Right atrium auricular region (tissue), 2 donors: Measurements from ENCODE around the gene EML3. TPM values are rescaled to one million over a fixed set of nuclear protein-coding genes. Genes with fewer than 3 reads are reported as not detected.
A peak's percentile ranks its signal among the peaks of the same experiment; 100 is the strongest.
"Not testable (repeated sequence)": the region's sequence is repeated elsewhere in the genome, so short reads cannot be mapped to it uniquely, and the experiment has no call there.

ENCODE experiments used
- DNase-seq: peaks from one replicate; pipeline ENCODE4 v3.0.0-alpha.2; 2019; ENCODE audit warnings: low spot score
- H3K27ac ChIP-seq, 2 donors: fragments of 200-600 bp; sonication (generic); 1 replicate in 1 of 2; 2 replicates in 1 of 2; pipeline ENCODE4 v1.5.1; 2016 to 2019
- H3K27me3 ChIP-seq, 2 donors: fragments of 200-600 bp; sonication (generic); one replicate each; pipeline versions ENCODE4 v1.5.1 to v1.6.0; 2017 to 2019
- H3K36me3 ChIP-seq: fragments of 200-600 bp; sonication (generic); one replicate; pipeline ENCODE4 v1.5.1; 2016
- H3K4me1 ChIP-seq, 2 donors: fragments of 200-600 bp; sonication (generic); one replicate each; pipeline versions ENCODE4 v1.5.1 to v1.6.0; 2017 to 2019
- H3K4me3 ChIP-seq, 2 donors: fragments of 200-600 bp; sonication (generic); 1 replicate in 1 of 2; 2 replicates in 1 of 2; pipeline ENCODE4 v1.5.1; 2017 to 2019; ENCODE audit warnings: mild to moderate bottlenecking in 1 of 2, moderate library complexity in 1 of 2
- H3K9me3 ChIP-seq, 2 donors: fragments of 200-600 bp; sonication (generic); one replicate each; pipeline ENCODE4 v1.5.1; 2019
- CTCF ChIP-seq, 2 donors: fragments of 200-600 bp; sonication (generic); IDR thresholded peaks; one replicate each; pipeline ENCODE4 v1.5.1; 2019; ENCODE audit warnings: antibody characterized with exemption in 2 of 2
- total RNA-seq, 2 donors: library from RNA; depleted of rRNA; stranded (reverse); fragments of >200 nt; gene quantifications; one replicate each; pipeline ENCODE4 v1.1.0, GENCODE V29; 2016

EML3 gene
- total RNA-seq, 2 donors from 2014 or later = 15.8 to 21.3 TPM

- H3K4me3 ChIP-seq = peak overlapping the region in 1 of 2 donors; percentile 90
- DNase-seq = no peak
- peaks cover 0 to 21% of the 10 kb centered on the region in 2 donors for H3K4me1 ChIP-seq
- H3K27me3 ChIP-seq = no peaks in the 10 kb centered on the region
- H3K36me3 ChIP-seq = peaks cover 25% of the 10 kb centered on the region
- H3K27ac ChIP-seq = peak overlapping the region; percentile 83 to 84
- no peaks in the 10 kb centered on the region for H3K9me3 ChIP-seq
- TF ChIP-seq CTCF (IDR thresholded peaks at IDR 0.05) = no peak
These were observed 10.0 kb upstream of the EML3 start for GRCh38 chr11:62622476-62623089.

- H3K27ac ChIP-seq = peak within 1 kb of the TSS; percentile 83 to 84
- H3K36me3 ChIP-seq = peaks cover 23% of the 10 kb centered on the region
- peak; percentile 98 for DNase-seq
- no peaks in the 10 kb centered on the region for H3K27me3 ChIP-seq
- peaks cover 0 to 21% of the 10 kb centered on the region in 2 donors for H3K4me1 ChIP-seq
- H3K9me3 ChIP-seq = no peaks in the 10 kb centered on the region
- no peak for TF ChIP-seq CTCF (IDR thresholded peaks at IDR 0.05)
- peak within 1 kb of the TSS; percentile 56 to 90 for H3K4me3 ChIP-seq
These were observed 9.2 kb upstream of the EML3 start, which contains the start of gene B3GAT3 for GRCh38 chr11:62621567-62622470. B3GAT3 (minus strand) TSS chr11:62621986; CDS start chr11:62621947, 39 bp downstream.

- no peak for DNase-seq
- Histone ChIP-seq H3K9me3 (no peaks in the 10 kb centered on the region), H3K27me3 (no peaks in the 10 kb centered on the region), H3K4me1 (peaks cover 0 to 21% of the 10 kb centered on the region in 2 donors), H3K27ac (peak overlapping the region; percentile 83 to 84), H3K4me3 (peak overlapping the region; percentile 56 to 90), H3K36me3 (peaks cover 22% of the 10 kb centered on the region)
- no peak for TF ChIP-seq CTCF (IDR thresholded peaks at IDR 0.05)
These were observed 8.5 kb upstream of the EML3 start for GRCh38 chr11:62621027-62621566.

GRCh38 chr11:62616957-62617356 lies 4.4 kb upstream of the EML3 start:
- not testable (repeated sequence) for H3K9me3 ChIP-seq, H3K27ac ChIP-seq, H3K27me3 ChIP-seq, H3K36me3 ChIP-seq, DNase-seq, H3K4me3 ChIP-seq
- peaks cover 0 to 23% of the 10 kb centered on the region in 2 donors for H3K4me1 ChIP-seq

- no peak for DNase-seq
- Histone ChIP-seq H3K9me3 (no peaks in the 10 kb centered on the region), H3K27me3 (no peaks in the 10 kb centered on the region), H3K36me3 (peaks cover 10% of the 10 kb centered on the region), H3K27ac (no peak overlapping the region), H3K4me1 (peaks cover 0 to 28% of the 10 kb centered on the region in 2 donors), H3K4me3 (no peak overlapping the region)
- TF ChIP-seq CTCF (IDR thresholded peaks at IDR 0.05) = no peak
These were observed 2.9 kb upstream of the EML3 start for GRCh38 chr11:62615521-62615920.

GRCh38 chr11:62614275-62614674 lies 1.7 kb upstream of the EML3 start:
- no peaks in the 10 kb centered on the region for H3K27me3 ChIP-seq
- H3K9me3 ChIP-seq = no peaks in the 10 kb centered on the region
- H3K27ac ChIP-seq = no peak overlapping the region
- H3K4me1 ChIP-seq = peaks cover 0 to 28% of the 10 kb centered on the region in 2 donors
- no peak for TF ChIP-seq CTCF (IDR thresholded peaks at IDR 0.05)
- H3K36me3 ChIP-seq = peaks cover 10% of the 10 kb centered on the region
- no peak overlapping the region for H3K4me3 ChIP-seq
- DNase-seq = no peak
